Astrocyte of the cerebellum (primary cell): ENCODE data around the gene LDB2.

Experiments
- DNase-seq: peaks from one replicate; pipeline ENCODE4 v3.0.0-alpha.2; 2011; ENCODE audit warnings: low read depth
- H3K4me3 ChIP-seq: 2 replicates; pipeline ENCODE4 v1.5.1; 2011; ENCODE audit warnings: mild to moderate bottlenecking, low read depth, low read length, moderate library complexity
- CTCF ChIP-seq: IDR thresholded peaks from 2 replicates; pipeline ENCODE4 v1.5.1; 2012; ENCODE audit warnings: low read length, low read depth, moderate library complexity, mild to moderate bottlenecking; ENCODE audit errors: missing control alignments
- in situ Hi-C: cut with HindIII; loops from 2 replicates; pipeline ENCODE4 v1.10.0; 2017; ENCODE audit warnings: low sequenced_read_pairs

The LDB2 gene

DNA sequence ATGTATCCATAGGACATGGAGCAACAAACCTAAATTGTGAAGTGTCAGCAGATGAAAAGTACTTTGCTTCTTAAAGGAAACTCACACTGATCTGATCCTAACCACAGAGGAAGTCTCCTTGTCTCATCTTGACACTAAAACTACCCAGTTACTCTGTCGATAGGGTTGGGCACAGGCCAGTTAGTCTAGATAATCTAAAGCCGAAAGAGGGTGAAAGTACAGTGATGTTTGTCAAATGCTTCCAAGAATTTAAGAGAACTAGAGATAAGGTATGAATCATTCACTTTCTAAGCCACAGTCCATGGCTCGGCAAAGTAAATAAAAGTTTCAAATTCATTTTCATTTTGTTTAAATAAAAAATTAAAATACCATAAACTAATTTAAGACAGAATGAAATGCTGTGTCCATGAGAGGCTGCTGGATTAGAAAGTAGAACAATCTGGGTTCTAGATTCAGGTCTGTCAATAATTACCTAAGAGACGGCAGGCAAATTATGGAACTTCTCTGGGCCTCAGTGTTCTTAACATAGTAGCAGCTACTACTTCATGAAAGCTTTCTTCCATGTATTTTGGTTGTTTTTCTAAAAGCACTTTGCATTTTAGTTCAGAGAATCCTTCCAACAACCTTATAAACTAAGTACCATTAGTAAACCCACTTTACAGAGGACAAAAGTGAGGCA is 176.7 kb downstream of the LDB2 start:
- in situ Hi-C loops: no loop called here
- DNase-seq: peak; percentile 22
- H3K4me3 ChIP-seq: no peak overlapping the region
- TF ChIP-seq CTCF: no peak

DNA sequence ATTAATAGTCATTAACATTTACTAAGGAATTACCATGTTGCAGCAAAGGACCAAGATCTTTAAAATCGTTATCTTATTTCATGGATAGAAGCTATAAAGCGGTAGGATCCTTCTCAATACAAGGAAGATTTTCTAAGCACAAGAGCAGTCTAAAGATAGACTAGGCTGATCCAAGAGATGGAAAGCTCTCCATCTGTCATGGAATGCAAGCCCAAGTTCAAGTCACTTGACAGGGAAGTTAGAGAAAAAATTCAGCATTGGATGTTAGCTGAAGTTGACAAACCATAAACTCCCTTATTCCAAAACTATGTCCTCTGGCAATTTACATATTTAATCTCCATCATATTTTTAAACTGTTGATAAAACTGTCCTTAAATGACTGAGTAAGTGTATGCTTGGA is 177.7 kb downstream of the LDB2 start:
- DNase-seq: no peak
- in situ Hi-C loops: no loop called here

DNA sequence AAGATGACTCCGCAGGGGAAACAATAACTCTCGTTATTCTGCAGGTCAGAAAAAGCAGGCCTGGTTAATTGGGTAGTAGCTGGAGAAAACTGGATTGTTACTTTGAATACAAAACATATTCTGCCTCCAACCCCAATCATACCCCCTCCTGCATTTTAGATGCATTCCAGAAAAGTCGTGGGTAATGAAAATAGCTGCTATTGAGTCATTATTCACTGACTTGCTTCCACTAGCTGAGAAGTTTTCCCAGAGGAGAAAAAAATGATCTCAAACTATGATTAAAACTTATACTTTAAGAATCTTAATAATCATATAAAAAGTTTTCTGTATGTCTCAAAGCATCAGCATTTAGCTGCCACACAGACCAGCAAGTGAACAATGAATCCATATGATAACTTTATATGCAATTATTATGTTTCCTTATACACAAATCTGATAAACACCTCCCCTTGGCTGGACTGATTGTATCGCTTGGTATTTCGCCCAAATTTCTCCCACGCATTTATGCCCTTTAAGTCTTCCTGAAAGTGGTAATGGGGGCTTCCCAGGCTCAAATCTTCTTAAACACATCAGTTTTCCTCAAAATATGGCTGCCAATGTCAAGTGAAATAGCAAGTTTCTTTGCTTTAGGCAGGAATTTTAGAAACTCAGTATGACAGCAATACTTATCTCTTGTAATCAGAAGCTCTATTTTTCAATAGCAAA is 181.0 kb downstream of the LDB2 start:
- DNase-seq: peak; percentile 4
- H3K4me3 ChIP-seq: no peak overlapping the region

More for the DNA sequence above, 177.7 kb downstream of the LDB2 start:
- TF ChIP-seq CTCF: no peak
- H3K4me3 ChIP-seq: no peak overlapping the region

GRCh38 chr4:16715482-16715881 is 183.0 kb downstream of the LDB2 start:
- TF ChIP-seq CTCF: no peak
- no peak overlapping the region for H3K4me3 ChIP-seq
- no peak for DNase-seq
- in situ Hi-C loops: no loop called here

More for the DNA sequence above, 181.0 kb downstream of the LDB2 start:
- TF ChIP-seq CTCF: no peak
- in situ Hi-C loops: no loop called here

DNA sequence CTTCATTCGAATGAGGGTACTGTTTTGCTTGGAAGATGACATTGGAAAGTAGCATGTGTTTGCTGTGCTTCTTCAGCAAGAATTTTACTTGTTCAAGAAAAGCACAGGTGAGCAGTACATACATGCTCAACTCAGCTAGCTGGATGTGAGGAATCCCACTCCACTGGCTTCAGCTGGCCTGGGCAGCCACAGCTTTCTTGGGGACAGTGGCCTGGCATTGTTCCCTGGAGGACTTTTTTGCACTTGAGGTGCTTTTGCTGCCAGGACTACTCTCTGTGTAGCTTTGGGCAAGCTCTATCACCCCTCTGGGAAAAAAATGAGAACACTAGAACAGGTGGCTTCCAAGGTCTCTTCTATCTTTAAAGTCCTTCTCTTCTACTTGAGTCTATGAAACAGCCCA is 184.3 kb downstream of the LDB2 start:
- in situ Hi-C loops: no loop called here
- DNase-seq: no peak
- TF ChIP-seq CTCF: no peak
- H3K4me3 ChIP-seq: no peak overlapping the region

GRCh38 chr4:16713696-16714095 is 184.7 kb downstream of the LDB2 start:
- H3K4me3 ChIP-seq: no peak overlapping the region
- TF ChIP-seq CTCF: no peak
- in situ Hi-C loops: no loop called here
- DNase-seq: no peak
